Lung microvascular endothelial cell (primary cell): Measurements from ENCODE around the gene LGALS13. TPM values are rescaled to one million over a fixed set of nuclear protein-coding genes. Genes with fewer than 3 reads are reported as not detected.

Source experiments
- DNase-seq, 2 donors: peaks; one replicate each; pipeline versions ENCODE4 v3.0.0 to v3.0.0-alpha.2; 2010; ENCODE audit warnings: low read depth in 2 of 2
- total RNA-seq: library from RNA; depleted of rRNA; stranded (reverse); fragments of >200 nt; gene quantifications from 2 replicates; pipeline ENCODE4 v1.2.1, GENCODE V29; 2014

Gene LGALS13
- not detected in 2 replicates for total RNA-seq

DNA sequence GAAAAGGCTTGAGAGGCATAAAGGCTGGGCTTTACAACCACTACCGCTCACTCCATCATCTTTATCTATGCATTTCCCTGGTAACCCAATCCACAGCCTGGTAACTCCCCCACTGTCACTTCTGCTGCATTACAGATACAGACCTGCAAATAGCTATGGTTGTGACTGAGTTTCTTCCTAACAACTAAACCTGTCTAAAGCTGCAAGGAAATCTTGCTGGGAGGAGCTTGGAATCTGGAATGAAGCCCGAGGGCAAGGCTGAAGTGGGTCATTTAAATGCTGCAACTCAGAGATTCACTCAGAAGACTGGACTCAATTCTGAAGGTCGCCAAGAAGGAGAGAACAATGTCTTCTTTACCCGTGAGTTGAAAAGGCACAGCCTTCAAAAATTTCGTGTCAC, at the start of gene LGALS13:
TSS of gene LGALS13 (plus strand) at position 301 of the 400 bp plus-strand sequence. CDS start at position 346, 45 bp downstream.
- DNase-seq = no peak

DNA sequence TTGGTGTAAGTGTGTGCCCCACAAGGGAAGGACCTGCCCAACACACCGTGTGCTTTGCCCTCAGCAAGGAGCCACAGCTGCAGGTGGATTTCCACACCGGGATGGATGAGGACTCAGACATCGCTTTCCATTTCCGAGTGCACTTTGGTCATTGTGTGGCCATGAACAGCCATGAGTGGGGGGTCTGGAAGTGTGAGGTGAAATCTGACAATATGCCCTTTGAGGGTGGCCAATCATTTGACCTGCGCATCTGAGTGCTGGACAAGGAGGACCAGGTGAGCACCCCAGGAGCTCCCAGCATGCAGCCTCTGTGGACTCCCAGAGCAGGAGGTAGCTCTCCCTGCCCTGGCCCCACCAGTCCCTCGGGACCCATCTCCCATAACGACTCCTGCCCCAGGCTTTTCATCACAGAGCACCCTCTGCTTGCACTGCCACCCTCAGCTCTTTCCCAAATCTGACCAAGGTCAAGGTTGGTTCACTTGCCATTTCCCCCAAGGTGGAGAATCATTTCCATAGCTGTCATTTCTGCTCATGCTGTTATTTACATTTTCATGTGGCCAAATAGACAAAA, 49.2 kb upstream of the LGALS13 start:
- no peak for DNase-seq

DNA sequence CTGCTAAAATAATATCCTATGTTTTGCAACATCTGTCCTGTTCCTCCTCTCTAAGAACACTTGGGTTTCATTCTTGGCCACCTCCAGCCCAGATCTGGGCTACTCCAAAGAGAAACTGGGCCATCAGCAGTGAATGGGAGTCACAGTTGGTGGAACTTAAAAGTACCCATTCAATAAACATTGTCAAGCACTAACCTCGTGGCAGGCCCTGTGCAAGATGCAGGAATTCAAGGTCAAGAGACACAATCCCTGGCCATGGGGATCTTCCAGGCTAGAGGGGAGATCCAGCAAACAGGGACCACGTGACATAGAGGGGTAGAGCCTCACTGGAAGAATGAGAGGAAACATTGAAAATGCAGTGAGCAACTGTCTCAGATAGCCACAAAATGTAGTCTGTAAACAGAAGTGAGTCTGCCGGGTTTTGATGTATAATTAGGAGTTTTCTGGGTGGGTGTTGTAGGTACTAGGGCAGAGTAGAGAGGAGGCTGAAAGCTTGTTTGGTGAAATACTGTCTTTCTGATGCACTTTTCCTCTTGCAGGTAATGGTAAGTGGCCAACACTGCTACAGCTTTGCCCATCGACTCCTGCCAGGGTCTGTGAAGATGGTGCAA, 47.5 kb upstream of the LGALS13 start:
- DNase-seq = no peak

- no peak for DNase-seq
Measured at GRCh38 chr19:39555883-39556282, 46.4 kb upstream of the LGALS13 start.

GRCh38 chr19:39557811-39558623, 44.3 kb upstream of the LGALS13 start:
- no peak for DNase-seq

GRCh38 chr19:39558624-39559117, 43.7 kb upstream of the LGALS13 start:
- no peak for DNase-seq

GRCh38 chr19:39563408-39563807, 38.9 kb upstream of the LGALS13 start:
- DNase-seq = no peak

- DNase-seq = no peak
Measured at GRCh38 chr19:39566064-39566463, 36.3 kb upstream of the LGALS13 start.

GRCh38 chr19:39568604-39569003, 33.7 kb upstream of the LGALS13 start:
- DNase-seq = peak in 1 of 2 donors; percentile 12

DNA sequence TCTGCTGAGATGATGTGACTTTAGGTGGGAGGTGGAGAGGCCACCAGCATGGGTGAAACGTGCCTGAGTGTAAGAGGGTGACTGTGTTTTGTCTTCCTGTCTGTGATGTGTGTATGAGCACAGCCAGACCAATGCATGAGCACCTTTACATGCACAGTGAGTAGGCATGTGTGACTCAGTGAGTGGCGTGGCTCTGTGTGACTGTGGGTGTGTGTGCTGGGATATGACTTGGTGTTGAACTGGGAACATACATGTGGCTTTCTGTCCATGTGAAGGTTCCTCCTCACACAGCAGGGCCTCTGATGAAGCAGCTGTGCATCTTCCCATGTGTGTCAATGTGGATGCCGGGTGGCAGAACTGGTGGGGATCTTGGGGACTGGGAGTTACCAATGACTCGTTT, 19.9 kb upstream of the LGALS13 start:
- no peak for DNase-seq

- DNase-seq = no peak
Measured at GRCh38 chr19:39582891-39583625, 19.3 kb upstream of the LGALS13 start.

DNA sequence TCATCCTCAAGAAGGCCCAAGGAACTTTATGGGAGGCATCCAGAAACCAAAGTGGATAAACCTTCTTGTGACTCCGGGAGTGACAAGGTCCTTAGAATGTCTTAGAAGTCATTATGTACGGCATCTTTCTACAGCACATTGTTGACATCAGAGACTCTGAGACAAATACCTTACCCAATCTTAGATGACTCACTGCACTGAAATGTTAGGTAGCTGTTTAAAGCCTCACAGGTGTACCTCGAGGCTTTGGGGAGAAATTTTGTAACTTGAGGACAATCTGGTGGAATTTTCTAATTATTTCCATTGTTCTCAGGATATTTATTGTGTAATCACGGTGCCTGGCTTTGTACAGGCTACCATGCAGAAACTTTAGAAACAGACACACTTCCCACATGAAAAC, 14.8 kb upstream of the LGALS13 start:
- no peak for DNase-seq

DNA sequence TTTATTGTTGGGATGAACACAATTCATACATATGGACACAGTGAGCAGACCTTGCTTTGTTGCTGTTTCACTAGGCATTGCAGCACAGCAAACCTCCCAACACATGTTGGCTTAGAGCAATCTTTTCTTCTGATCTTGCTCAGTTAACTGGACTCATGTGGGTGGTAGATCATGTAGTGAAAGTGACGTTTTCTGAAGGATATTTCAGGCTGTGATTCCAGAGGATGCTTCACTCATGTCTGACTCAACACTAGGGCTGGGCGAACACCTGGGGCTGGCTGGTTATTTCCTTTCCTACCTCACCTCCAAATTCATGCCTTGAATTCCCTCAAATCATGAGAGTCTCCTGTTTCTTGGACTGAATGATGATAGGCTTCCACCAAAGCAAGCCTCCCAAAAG, 14.3 kb upstream of the LGALS13 start:
- no peak for DNase-seq

- DNase-seq = peak; percentile 20 to 25
Measured at GRCh38 chr19:39590265-39590664, 12.1 kb upstream of the LGALS13 start.

GRCh38 chr19:39592381-39592780, 9.9 kb upstream of the LGALS13 start:
- DNase-seq = no peak

- DNase-seq = no peak
Measured at GRCh38 chr19:39595950-39596349, 6.4 kb upstream of the LGALS13 start.

DNA sequence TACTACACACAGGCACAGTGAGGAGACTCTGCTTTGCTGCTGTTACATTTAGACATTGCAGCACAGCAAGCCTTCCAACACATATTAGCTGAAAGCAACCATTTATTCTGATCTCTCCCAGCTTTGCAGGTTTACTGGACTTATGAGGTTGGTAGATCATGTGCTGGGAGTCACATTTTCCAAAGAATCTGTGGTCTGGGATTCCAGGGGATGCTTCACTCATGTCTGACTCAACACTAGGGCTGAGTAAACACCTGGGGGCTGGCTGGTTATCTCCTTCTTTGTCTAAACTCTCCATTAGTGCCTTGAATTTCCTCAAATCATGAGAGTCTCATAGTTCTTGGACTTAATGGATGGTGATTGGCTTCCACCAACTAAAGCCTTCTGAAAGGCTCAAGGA, 5.4 kb upstream of the LGALS13 start:
- no peak for DNase-seq

GRCh38 chr19:39599116-39599515, 3.2 kb upstream of the LGALS13 start:
- peak; percentile 38 to 58 for DNase-seq

- DNase-seq = no peak
Measured at GRCh38 chr19:39603825-39604224, 1.5 kb downstream of the LGALS13 start.

DNA sequence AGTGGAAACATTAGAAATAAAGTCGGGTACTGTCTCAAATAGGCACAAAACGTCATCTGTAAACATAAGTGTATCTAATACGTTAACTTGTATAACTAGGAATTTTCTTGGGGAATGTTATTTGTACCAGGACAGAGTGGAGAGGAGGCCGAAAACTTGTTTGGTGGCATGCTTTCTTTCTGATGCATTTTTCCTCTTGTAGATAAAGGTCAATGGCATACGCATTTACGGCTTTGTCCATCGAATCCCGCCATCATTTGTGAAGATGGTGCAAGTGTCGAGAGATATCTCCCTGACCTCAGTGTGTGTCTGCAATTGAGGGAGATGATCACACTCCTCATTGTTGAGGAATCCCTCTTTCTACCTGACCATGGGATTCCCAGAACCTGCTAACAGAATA, 4.7 kb downstream of the LGALS13 start:
- DNase-seq = no peak

DNA sequence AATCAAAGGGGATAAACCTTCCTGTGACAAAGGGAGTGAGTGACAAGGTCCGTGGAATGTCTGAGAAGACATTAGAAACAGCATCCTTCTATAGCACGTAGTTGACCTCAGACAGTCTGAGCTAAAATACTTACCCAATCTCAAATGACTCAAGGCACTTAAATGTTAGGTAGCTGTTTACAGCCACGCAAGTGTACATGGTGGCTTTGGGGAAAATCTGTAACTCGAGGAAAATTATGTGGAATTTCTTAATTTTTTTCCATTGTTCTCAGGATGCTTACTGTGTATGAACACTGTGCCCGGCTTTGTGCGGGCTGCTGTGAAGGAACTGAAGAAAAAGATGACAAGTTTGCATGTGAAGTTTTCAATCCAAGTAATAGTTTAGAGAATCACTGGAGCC, 5.2 kb downstream of the LGALS13 start:
- DNase-seq = no peak

DNA sequence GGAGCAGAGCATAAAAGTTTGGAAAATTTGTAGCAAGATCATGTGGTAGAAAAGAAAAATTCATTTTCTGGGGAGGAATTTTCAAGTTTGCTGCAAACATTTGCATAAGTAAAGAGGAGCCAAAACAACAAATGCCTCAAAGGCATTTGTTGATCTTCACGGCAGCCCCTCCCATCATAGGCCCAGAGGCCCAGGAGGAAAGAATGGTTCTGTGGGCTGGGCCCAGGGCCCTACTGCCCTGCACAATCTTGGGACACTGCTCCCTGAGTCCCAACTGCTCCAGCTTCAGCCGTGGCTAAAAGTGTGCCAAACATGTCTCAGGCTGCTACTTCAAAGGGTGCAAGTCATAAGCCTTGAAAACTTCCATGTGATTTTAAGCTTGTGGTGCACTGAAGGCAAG, 11.3 kb downstream of the LGALS13 start:
- no peak for DNase-seq
